ENCODE results near the gene PCBP4. TPM values are rescaled to one million over a fixed set of nuclear protein-coding genes. Genes with fewer than 3 reads are reported as not detected.

PCBP4 gene
- total RNA-seq, 2 experiments from 2014 or later, result 21.4 to 27.2 TPM

- Mint-ChIP-seq H3K27ac (no peak overlapping the region), H3K9me3 (no peaks in the 10 kb centered on the region), H3K36me3 (ENCODE audit: low read depth) (no peaks in the 10 kb centered on the region), H3K27me3 (no peaks in the 10 kb centered on the region), H3K4me3 (no peak overlapping the region), H3K4me1 (peaks cover 18% of the 10 kb centered on the region)
- DNase-seq, result no peak
- ChIA-PET POLR2A (no interaction called here), CTCF (interaction anchor here (1.1 to 2.1 kb wide), 3 partner anchors 16 to 28 kb away, joined by 3 to 7 read pairs (median 6); partner anchors contain the start of genes ABHD14A and ABHD14B)
These were observed 21.1 kb downstream of the PCBP4 start for GRCh38 chr3:51945926-51946705.

GRCh38 chr3:51945031-51945840, 22.0 kb downstream of the PCBP4 start:
- POLR2A ChIA-PET, result no interaction called here
- Mint-ChIP-seq H3K27ac (peak overlapping the region; percentile 38), H3K27me3 (no peaks in the 10 kb centered on the region), H3K4me1 (peaks cover 27% of the 10 kb centered on the region), H3K4me3 (no peak overlapping the region), H3K9me3 (no peaks in the 10 kb centered on the region), H3K36me3 (ENCODE audit: low read depth) (peaks cover 2% of the 10 kb centered on the region)
- no peak for DNase-seq
- CTCF ChIA-PET, result interaction anchor here (0.8 to 2.1 kb wide), 3 partner anchors 15 to 29 kb away, joined by 3 to 7 read pairs (median 6); partner anchors contain the start of genes ABHD14A and ABHD14B

- DNase-seq, result peak; percentile 5
- H3K36me3 Mint-ChIP-seq (ENCODE audit: low read depth), result peaks cover 2% of the 10 kb centered on the region
- ChIA-PET CTCF (interaction anchor here (0.7 to 2.1 kb wide), 3 partner anchors 18 to 57 kb away, joined by 4 to 7 read pairs (median 6); partner anchors contain the start of genes ABHD14A and ABHD14B), POLR2A (no interaction called here)
- peak overlapping the region; percentile 76 for H3K27ac Mint-ChIP-seq
- H3K27me3 Mint-ChIP-seq, result no peaks in the 10 kb centered on the region
- H3K4me3 Mint-ChIP-seq, result no peak overlapping the region
- peaks cover 32% of the 10 kb centered on the region for H3K4me1 Mint-ChIP-seq
- no peaks in the 10 kb centered on the region for H3K9me3 Mint-ChIP-seq
These were observed 22.7 kb downstream of the PCBP4 start for GRCh38 chr3:51944451-51945021.

- H3K27me3 Mint-ChIP-seq, result no peaks in the 10 kb centered on the region
- peaks cover 6% of the 10 kb centered on the region for H3K36me3 Mint-ChIP-seq (ENCODE audit: low read depth)
- H3K9me3 Mint-ChIP-seq, result no peaks in the 10 kb centered on the region
- peaks cover 37% of the 10 kb centered on the region for H3K4me1 Mint-ChIP-seq
- peak; percentile 5 for DNase-seq
- CTCF ChIA-PET, result interaction anchor here (0.7 to 3.4 kb wide), 9 partner anchors 9 to 202 kb away, joined by 3 to 46 read pairs (median 4); partner anchors contain the start of genes ABHD14A, ABHD14B and GPR62
- peak overlapping the region; percentile 92 for H3K27ac Mint-ChIP-seq
- peak overlapping the region; percentile 92 for H3K4me3 Mint-ChIP-seq
- POLR2A ChIA-PET, result no interaction called here
These were observed 23.5 kb downstream of the PCBP4 start for GRCh38 chr3:51943451-51944391.

- H3K36me3 Mint-ChIP-seq (ENCODE audit: low read depth), result peaks cover 8% of the 10 kb centered on the region
- peak overlapping the region; percentile 92 for H3K4me3 Mint-ChIP-seq
- no peaks in the 10 kb centered on the region for H3K27me3 Mint-ChIP-seq
- ChIA-PET CTCF (interaction anchor here (0.6 to 3.4 kb wide), 25 partner anchors 10 to 506 kb away, joined by 3 to 46 read pairs (median 4); partner anchors contain the start of genes ABHD14A, ABHD14B, DUSP7 and GPR62), POLR2A (interaction anchor here (1.0 kb wide), 1 partner anchor 53 kb away, joined by 3 read pairs; the partner anchor contains the start of gene RPL29)
- DNase-seq, result peak; percentile 72
- no peaks in the 10 kb centered on the region for H3K9me3 Mint-ChIP-seq
- peak overlapping the region; percentile 92 for H3K27ac Mint-ChIP-seq
- peaks cover 44% of the 10 kb centered on the region for H3K4me1 Mint-ChIP-seq
These were observed 24.4 kb downstream of the PCBP4 start for GRCh38 chr3:51942603-51943450.

GRCh38 chr3:51941798-51942602, 25.3 kb downstream of the PCBP4 start, which contains the start of the genes PARP3 and RRP9:
TSS of gene PARP3 (plus strand) at chr3:51942363. CDS start at chr3:51943356, 993 bp downstream.
TSS of gene RRP9 (minus strand) at chr3:51941904. CDS start at chr3:51941867, 37 bp downstream.
- peak within 1 kb of the TSS; percentile 92 for H3K27ac Mint-ChIP-seq
- H3K36me3 Mint-ChIP-seq (ENCODE audit: low read depth), result peaks cover 13% of the 10 kb centered on the region
- peaks cover 45% of the 10 kb centered on the region for H3K4me1 Mint-ChIP-seq
- H3K4me3 Mint-ChIP-seq, result peak within 1 kb of the TSS; percentile 92
- no peaks in the 10 kb centered on the region for H3K27me3 Mint-ChIP-seq
- ChIA-PET CTCF (interaction anchor here (0.6 to 3.4 kb wide), 41 partner anchors 9 to 506 kb away, joined by 3 to 46 read pairs (median 4); partner anchors contain the start of genes ABHD14A, ABHD14B, ACY1 and DUSP7), POLR2A (interaction anchor here (1.0 kb wide), 1 partner anchor 54 kb away, joined by 3 read pairs; the partner anchor contains the start of gene RPL29)
- H3K9me3 Mint-ChIP-seq, result no peaks in the 10 kb centered on the region
- DNase-seq, result peak; percentile 100

GRCh38 chr3:51941463-51941797, 25.8 kb downstream of the PCBP4 start:
- Mint-ChIP-seq H3K4me3 (peak overlapping the region; percentile 92), H3K9me3 (no peaks in the 10 kb centered on the region), H3K27ac (peak overlapping the region; percentile 79), H3K4me1 (peaks cover 45% of the 10 kb centered on the region), H3K36me3 (ENCODE audit: low read depth) (peaks cover 17% of the 10 kb centered on the region), H3K27me3 (no peaks in the 10 kb centered on the region)
- ChIA-PET POLR2A (no interaction called here), CTCF (interaction anchor here (0.6 to 3.4 kb wide), 28 partner anchors 8 to 255 kb away, joined by 3 to 46 read pairs (median 4); partner anchors contain the start of genes ABHD14A, ABHD14B, ACY1 and DUSP7)
- no peak for DNase-seq

GRCh38 chr3:51940648-51941462, 26.4 kb downstream of the PCBP4 start:
- H3K9me3 Mint-ChIP-seq, result no peaks in the 10 kb centered on the region
- H3K27me3 Mint-ChIP-seq, result no peaks in the 10 kb centered on the region
- peak overlapping the region; percentile 92 for H3K4me3 Mint-ChIP-seq
- CTCF ChIA-PET, result interaction anchor here (0.6 to 3.4 kb wide), 28 partner anchors 8 to 254 kb away, joined by 3 to 46 read pairs (median 4); partner anchors contain the start of genes ABHD14A, ABHD14B, ACY1 and DUSP7
- peak; percentile 5 for DNase-seq
- POLR2A ChIA-PET, result no interaction called here
- peaks cover 45% of the 10 kb centered on the region for H3K4me1 Mint-ChIP-seq
- peaks cover 17% of the 10 kb centered on the region for H3K36me3 Mint-ChIP-seq (ENCODE audit: low read depth)
- peak overlapping the region; percentile 52 for H3K27ac Mint-ChIP-seq

- Mint-ChIP-seq H3K4me3 (no peak overlapping the region), H3K9me3 (no peaks in the 10 kb centered on the region), H3K36me3 (ENCODE audit: low read depth) (peaks cover 23% of the 10 kb centered on the region), H3K4me1 (peaks cover 42% of the 10 kb centered on the region), H3K27me3 (no peaks in the 10 kb centered on the region), H3K27ac (no peak overlapping the region)
- CTCF ChIA-PET, result no interaction called here
- DNase-seq, result no peak
- POLR2A ChIA-PET, result no interaction called here
These were observed 28.4 kb downstream of the PCBP4 start for GRCh38 chr3:51938780-51939425.

Data from activated CD4-positive, alpha-beta T cell treated with anti-CD3 and anti-CD28 coated beads, Interleukin-2, amount 10 ng/mL, durations not matched to agents 7 days and 5 days (primary cell).